ENCODE results near the gene CTU2. TPM values are rescaled to one million over a fixed set of nuclear protein-coding genes. Genes with fewer than 3 reads are reported as not detected.

The CTU2 gene
- total and polyA plus RNA-seq, 2 donors (not counting 1 experiment from before 2014, with no cell fraction given): 18.4 to 23.7 TPM

GRCh38 chr16:88685156-88686061 lies 20.9 kb upstream of the CTU2 start:
- H4K20me1 ChIP-seq (ENCODE audit: control insufficient read depth, insufficient read depth, low read length, poor library complexity, severe bottlenecking): peaks cover 25% of the 10 kb centered on the region
- H3K79me2 ChIP-seq (ENCODE audit: control insufficient read depth, insufficient read depth, low read length): peaks cover 25% of the 10 kb centered on the region
- peak overlapping the region; percentile 81 for H3K9ac ChIP-seq (ENCODE audit: low read length)
- peaks cover 0 to 4% (median 0%) of the 10 kb centered on the region in 3 donors for H3K9me3 ChIP-seq (ENCODE audit: control extremely low read depth in 1 of 3, control insufficient read depth in 2 of 3, insufficient read depth in 1 of 3, low read length in 2 of 3)
- Mint-ChIP-seq H3K4me3 (peak overlapping the region; percentile 81), H3K9me3 (ENCODE audit: insufficient read depth) (no peaks in the 10 kb centered on the region), H3K4me1 (peaks cover 42% of the 10 kb centered on the region), H3K27me3 (no peaks in the 10 kb centered on the region), H3K27ac (peak overlapping the region; percentile 72)
- peak overlapping the region in 1 of 2 donors; percentile 48 for H3K27ac ChIP-seq (ENCODE audit: low read length in 2 of 2)
- peak overlapping the region; percentile 97 for H3K4me2 ChIP-seq (replicated peaks; ENCODE audit: low read depth, low read length, poor library complexity, severe bottlenecking)
- no peaks in the 10 kb centered on the region for H3K27me3 ChIP-seq (replicated peaks in 1 of 4; ENCODE audit: control extremely low read depth in 1 of 4, control insufficient read depth in 3 of 4, insufficient read depth in 4 of 4, low read length in 3 of 4)
- CTCF ChIA-PET: interaction anchor here (0.7 to 1.9 kb wide), 14 partner anchors 15 to 243 kb away, joined by 3 to 13 read pairs (median 4); partner anchors contain the start of genes MVD and ZC3H18
- peak overlapping the region; percentile 59 to 91 (median 80) for H3K4me3 ChIP-seq (ENCODE audit: control extremely low read depth in 1 of 5, extremely low read depth in 1 of 5, insufficient read depth in 1 of 5, low read depth in 2 of 5, low read length in 4 of 5)
- peak overlapping the region; percentile 74 for H2AFZ ChIP-seq (ENCODE audit: insufficient read depth, low read depth, low read length, poor library complexity, severe bottlenecking)
- ATAC-seq (ENCODE audit: low read depth): no peak
- H3K36me3 ChIP-seq (replicated peaks in 1 of 2; ENCODE audit: control extremely low read depth in 1 of 2, control insufficient read depth in 1 of 2, extremely low read depth in 1 of 2, insufficient read depth in 2 of 2, low read length in 1 of 2): peaks cover 0 to 6% of the 10 kb centered on the region in 2 experiments
- intact Hi-C loops (cut with micrococcal nuclease): loop anchor here (1.0 to 10.0 kb wide), 6 partner anchors 16 to 879 kb away; partner anchors contain the start of genes CTU2, CYBA, MVD and RNF166
- peak; percentile 72 for DNase-seq
- no peak for TF ChIP-seq EZH2 (IDR thresholded peaks at IDR 0.05; ENCODE audit: borderline replicate concordance, insufficient read depth, low read depth, low read length, poor library complexity, severe bottlenecking)
- peak; percentile 91 for TF ChIP-seq CTCF (IDR thresholded peaks at IDR 0.05)
- H3K4me1 ChIP-seq (ENCODE audit: control insufficient read depth in 2 of 2, insufficient read depth in 2 of 2, low read length in 2 of 2): peaks cover 37 to 59% of the 10 kb centered on the region in 2 donors
- 6% methylated on average over 22 of the region's 33 CpGs for WGBS (ENCODE audit: insufficient coverage)
- POLR2A ChIA-PET: interaction anchor here (0.5 to 1.9 kb wide), 9 partner anchors 16 to 1326 kb away, joined by 3 to 12 read pairs (median 3); no protein-coding TSS in a partner anchor
